Ammon's horn (tissue), 1 donor: ENCODE measurements around the gene FBN1.

Experiments
- DNase-seq: peaks from one replicate; pipeline ENCODE4 v3.0.0-alpha.2; 2016; ENCODE audit warnings: low spot score

Gene FBN1

GRCh38 chr15:48426941-48427340 is 218.6 kb downstream of the FBN1 start:
- no peak for DNase-seq

GRCh38 chr15:48426044-48426443 is 219.5 kb downstream of the FBN1 start:
- DNase-seq: no peak

GRCh38 chr15:48425051-48425450 is 220.5 kb downstream of the FBN1 start:
- no peak for DNase-seq

GRCh38 chr15:48423896-48424475 is 221.5 kb downstream of the FBN1 start:
- no peak for DNase-seq

GRCh38 chr15:48423342-48423741 is 222.2 kb downstream of the FBN1 start:
- no peak for DNase-seq

- DNase-seq: no peak
Observed at GRCh38 chr15:48422401-48422800, 223.1 kb downstream of the FBN1 start.

GRCh38 chr15:48421362-48421761 is 224.1 kb downstream of the FBN1 start:
- no peak for DNase-seq

GRCh38 chr15:48419896-48420295 is 225.6 kb downstream of the FBN1 start:
- no peak for DNase-seq

- no peak for DNase-seq
Observed at GRCh38 chr15:48418343-48418742, 227.2 kb downstream of the FBN1 start.

GRCh38 chr15:48416301-48416700 is 229.2 kb downstream of the FBN1 start:
- no peak for DNase-seq

GRCh38 chr15:48415036-48415886 is 230.2 kb downstream of the FBN1 start:
- DNase-seq: no peak

- no peak for DNase-seq
Observed at GRCh38 chr15:48414015-48414414, 231.5 kb downstream of the FBN1 start.

GRCh38 chr15:48413304-48413703 is 232.2 kb downstream of the FBN1 start:
- DNase-seq: no peak

GRCh38 chr15:48411971-48412591 is 233.4 kb downstream of the FBN1 start:
- peak; percentile 57 for DNase-seq

- DNase-seq: no peak
Observed at GRCh38 chr15:48409623-48410022, 235.9 kb downstream of the FBN1 start.

- no peak for DNase-seq
Observed at GRCh38 chr15:48408327-48408726, 237.2 kb downstream of the FBN1 start.

GRCh38 chr15:48407646-48408045 is 237.9 kb downstream of the FBN1 start:
- no peak for DNase-seq

- DNase-seq: no peak
Observed at GRCh38 chr15:48406911-48407310, 238.6 kb downstream of the FBN1 start.

GRCh38 chr15:48406266-48406891 is 239.1 kb downstream of the FBN1 start:
- no peak for DNase-seq

GRCh38 chr15:48402427-48403177 is 242.9 kb downstream of the FBN1 start:
- DNase-seq: no peak

GRCh38 chr15:48400086-48400485 is 245.4 kb downstream of the FBN1 start:
- DNase-seq: no peak

GRCh38 chr15:48397841-48398240 is 247.7 kb downstream of the FBN1 start:
- DNase-seq: no peak
